Activated B cell treated with CpG ODN at 0.5 μM for 24 hours (primary cell): Measurements from ENCODE around the gene EIF2S2. TPM values are rescaled to one million over a fixed set of nuclear protein-coding genes. Genes with fewer than 3 reads are reported as not detected.

Source experiments
- ATAC-seq: fragments of 200-7000 bp; cut with Tn5 transposase; one replicate; pipeline ENCODE4 v1.10.0; 2021; ENCODE audit warnings: low read depth, mild to moderate bottlenecking, moderate library complexity
- CTCF ChIA-PET: fragments of 350-600 bp; sonication (Branson Sonifier 250); formaldehyde crosslinking; loops from one replicate; lab custom pipeline; 2021; ENCODE audit warnings: antibody characterized with exemption; lab: Charles Lee
- POLR2A ChIA-PET: fragments of 350-600 bp; sonication (Branson Sonifier 250); formaldehyde crosslinking; loops from one replicate; lab custom pipeline; 2021; ENCODE audit warnings: antibody characterized with exemption; lab: Charles Lee
- DNase-seq: peaks from one replicate; pipeline ENCODE4 v3.0.0; 2022
- H3K27ac Mint-ChIP-seq: one replicate; pipeline ENCODE4 v1.8.0; 2020; ENCODE audit warnings: mixed read lengths
- H3K27me3 Mint-ChIP-seq: one replicate; pipeline ENCODE4 v1.8.0; 2021; ENCODE audit warnings: mixed read lengths
- H3K36me3 Mint-ChIP-seq: one replicate; pipeline ENCODE4 v1.8.0; 2021; ENCODE audit warnings: low read depth, mixed read lengths
- H3K4me1 Mint-ChIP-seq: one replicate; pipeline ENCODE4 v1.8.0; 2021; ENCODE audit warnings: mixed read lengths
- H3K4me3 Mint-ChIP-seq: one replicate; pipeline ENCODE4 v1.8.0; 2020; ENCODE audit warnings: mild to moderate bottlenecking, mixed read lengths
- H3K9me3 Mint-ChIP-seq: one replicate; pipeline ENCODE4 v1.8.0; 2020; ENCODE audit warnings: mixed read lengths
- CTCF ChIP-seq: fragments of 200-600 bp; IDR thresholded peaks from one replicate; pipeline ENCODE4 v1.8.0; 2022; ENCODE audit warnings: antibody characterized with exemption, mild to moderate bottlenecking
- intact Hi-C: fragments of 100-400 bp; cut with micrococcal nuclease; formaldehyde crosslinking; loops from one replicate; pipeline ENCODE4 v1.15.1; 2024
- total RNA-seq: library from RNA; stranded (reverse); gene quantifications from 2 replicates; pipeline ENCODE4 v1.2.3, GENCODE V29; 2022

The EIF2S2 gene
- total RNA-seq, 1 donor from 2014 or later = 58.3 TPM

GRCh38 chr20:34052414-34052813 is 59.6 kb downstream of the EIF2S2 start:
- H3K36me3 Mint-ChIP-seq = peaks cover 4% of the 10 kb centered on the region
- H3K27me3 Mint-ChIP-seq = no peaks in the 10 kb centered on the region
- H3K27ac Mint-ChIP-seq = no peak overlapping the region
- H3K4me3 Mint-ChIP-seq = no peak overlapping the region
- ChIA-PET CTCF (no interaction called here), POLR2A (no interaction called here)
- DNase-seq (no peak), ATAC-seq (no peak)
- H3K9me3 Mint-ChIP-seq = no peaks in the 10 kb centered on the region
- TF ChIP-seq CTCF = no peak
- intact Hi-C loops = no loop called here
- H3K4me1 Mint-ChIP-seq = peaks cover 68% of the 10 kb centered on the region

GRCh38 chr20:34049897-34050695 is 61.9 kb downstream of the EIF2S2 start:
- no peak for TF ChIP-seq CTCF
- Mint-ChIP-seq H3K36me3 (peaks cover 19% of the 10 kb centered on the region), H3K4me3 (no peak overlapping the region), H3K4me1 (peaks cover 63% of the 10 kb centered on the region), H3K9me3 (no peaks in the 10 kb centered on the region), H3K27ac (peak overlapping the region; percentile 43), H3K27me3 (no peaks in the 10 kb centered on the region)
- ATAC-seq = no peak
- intact Hi-C loops = no loop called here
- CTCF ChIA-PET = interaction anchor here (0.6 to 0.8 kb wide), 2 partner anchors 131 to 145 kb away, joined by 4 to 7 read pairs; no protein-coding TSS in a partner anchor
- DNase-seq = no peak
- POLR2A ChIA-PET = no interaction called here

- no peaks in the 10 kb centered on the region for H3K27me3 Mint-ChIP-seq
- POLR2A ChIA-PET = interaction anchor here (0.6 kb wide), 1 partner anchor 46 kb away, joined by 10 read pairs; no protein-coding TSS in a partner anchor
- peaks cover 58% of the 10 kb centered on the region for H3K4me1 Mint-ChIP-seq
- peaks cover 20% of the 10 kb centered on the region for H3K36me3 Mint-ChIP-seq
- H3K4me3 Mint-ChIP-seq = no peak overlapping the region
- intact Hi-C loops = no loop called here
- DNase-seq (no peak), ATAC-seq (no peak)
- peak overlapping the region; percentile 5 for H3K27ac Mint-ChIP-seq
- no peak for TF ChIP-seq CTCF
- CTCF ChIA-PET = interaction anchor here (0.8 kb wide), 1 partner anchor 130 kb away, joined by 4 read pairs; no protein-coding TSS in a partner anchor
- H3K9me3 Mint-ChIP-seq = no peaks in the 10 kb centered on the region
Measured at GRCh38 chr20:34049389-34049788, 62.7 kb downstream of the EIF2S2 start.

- no peak overlapping the region for H3K27ac Mint-ChIP-seq
- H3K9me3 Mint-ChIP-seq = no peaks in the 10 kb centered on the region
- peaks cover 30% of the 10 kb centered on the region for H3K36me3 Mint-ChIP-seq
- intact Hi-C loops = no loop called here
- CTCF ChIA-PET = interaction anchor here (1.5 kb wide), 1 partner anchor 21 kb away, joined by 4 read pairs; no protein-coding TSS in a partner anchor
- H3K27me3 Mint-ChIP-seq = no peaks in the 10 kb centered on the region
- TF ChIP-seq CTCF = no peak
- peaks cover 58% of the 10 kb centered on the region for H3K4me1 Mint-ChIP-seq
- H3K4me3 Mint-ChIP-seq = no peak overlapping the region
- DNase-seq = no peak
- no peak for ATAC-seq
- POLR2A ChIA-PET = no interaction called here
Measured at GRCh38 chr20:34047917-34048316, 64.1 kb downstream of the EIF2S2 start.

- ChIA-PET POLR2A (no interaction called here), CTCF (interaction anchor here (1.5 kb wide), 1 partner anchor 21 kb away, joined by 4 read pairs; no protein-coding TSS in a partner anchor)
- H3K27me3 Mint-ChIP-seq = no peaks in the 10 kb centered on the region
- H3K4me1 Mint-ChIP-seq = peaks cover 57% of the 10 kb centered on the region
- no peak for TF ChIP-seq CTCF
- no peak overlapping the region for H3K27ac Mint-ChIP-seq
- intact Hi-C loops = no loop called here
- no peaks in the 10 kb centered on the region for H3K9me3 Mint-ChIP-seq
- no peak for DNase-seq
- H3K4me3 Mint-ChIP-seq = no peak overlapping the region
- H3K36me3 Mint-ChIP-seq = peaks cover 32% of the 10 kb centered on the region
- no peak for ATAC-seq
Measured at GRCh38 chr20:34047010-34047687, 64.9 kb downstream of the EIF2S2 start.
